Mesodermal cell (in vitro differentiated cells): ENCODE data around the gene PAGE2B.
"Not testable (repeated sequence)": the region's sequence is repeated elsewhere in the genome, so short reads cannot be mapped to it uniquely, and the experiment has no call there.

Source experiments
- H3K27ac ChIP-seq: 2 replicates; pipeline ENCODE4 v1.7.0; 2013; ENCODE audit warnings: mild to moderate bottlenecking, low read depth, low read length, moderate library complexity; ENCODE audit not compliant: severe bottlenecking
- H3K36me3 ChIP-seq: 2 replicates; pipeline ENCODE4 v1.7.1; 2013; ENCODE audit warnings: mild to moderate bottlenecking, low read length, moderate library complexity; ENCODE audit not compliant: control insufficient read depth, insufficient read depth
- H3K4me1 ChIP-seq: one replicate; pipeline ENCODE4 v1.7.1; 2013; ENCODE audit warnings: mild to moderate bottlenecking, low read length; ENCODE audit not compliant: insufficient read depth, control insufficient read depth, poor library complexity, severe bottlenecking
- H3K4me3 ChIP-seq: 2 replicates; pipeline ENCODE4 v1.7.0; 2013; ENCODE audit warnings: low read length, control low read depth, mild to moderate bottlenecking; ENCODE audit not compliant: insufficient read depth, poor library complexity, severe bottlenecking; ENCODE audit errors: extremely low read depth
- H3K9me3 ChIP-seq: 2 replicates; pipeline ENCODE4 v1.7.1; 2013; ENCODE audit warnings: mild to moderate bottlenecking, low read length, moderate library complexity; ENCODE audit not compliant: control insufficient read depth
- WGBS, 2 experiments: methylation state at CpG; one replicate each; pipeline ENCODE4 v1.1.5; 2013; ENCODE audit warnings: missing lambda C conversion rate in 2 of 2; ENCODE audit not compliant: insufficient coverage in 2 of 2; 5-methylcytosine and 5-hydroxymethylcytosine counted together

PAGE2B gene

DNA sequence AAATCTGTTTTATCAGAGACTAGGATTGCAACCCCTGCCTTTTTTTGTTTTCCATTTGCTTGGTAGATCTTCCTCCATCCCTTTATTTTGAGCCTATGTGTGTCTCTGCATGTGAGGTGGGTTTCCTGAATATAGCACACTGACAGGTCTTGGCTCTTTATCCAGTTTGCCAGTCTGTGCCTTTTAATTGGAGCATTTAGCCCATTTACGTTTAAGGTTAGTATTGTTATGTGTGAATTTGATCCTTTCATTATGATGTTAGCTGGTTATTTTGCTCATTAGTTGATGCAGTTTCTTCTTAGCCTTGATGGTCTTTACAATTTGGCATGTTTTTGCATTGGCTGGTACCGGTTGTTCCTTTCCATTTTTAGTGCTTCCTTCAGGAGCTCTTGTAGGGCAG, 24.2 kb upstream of the PAGE2B start:
- not testable (repeated sequence) for H3K4me3 ChIP-seq, H3K27ac ChIP-seq, H3K9me3 ChIP-seq, H3K36me3 ChIP-seq, H3K4me1 ChIP-seq
- WGBS, 2 experiments = 100% methylated on average over 1 of the region's 2 CpGs; no CpG with 5 or more reads in 1 of the 2 experiments

DNA sequence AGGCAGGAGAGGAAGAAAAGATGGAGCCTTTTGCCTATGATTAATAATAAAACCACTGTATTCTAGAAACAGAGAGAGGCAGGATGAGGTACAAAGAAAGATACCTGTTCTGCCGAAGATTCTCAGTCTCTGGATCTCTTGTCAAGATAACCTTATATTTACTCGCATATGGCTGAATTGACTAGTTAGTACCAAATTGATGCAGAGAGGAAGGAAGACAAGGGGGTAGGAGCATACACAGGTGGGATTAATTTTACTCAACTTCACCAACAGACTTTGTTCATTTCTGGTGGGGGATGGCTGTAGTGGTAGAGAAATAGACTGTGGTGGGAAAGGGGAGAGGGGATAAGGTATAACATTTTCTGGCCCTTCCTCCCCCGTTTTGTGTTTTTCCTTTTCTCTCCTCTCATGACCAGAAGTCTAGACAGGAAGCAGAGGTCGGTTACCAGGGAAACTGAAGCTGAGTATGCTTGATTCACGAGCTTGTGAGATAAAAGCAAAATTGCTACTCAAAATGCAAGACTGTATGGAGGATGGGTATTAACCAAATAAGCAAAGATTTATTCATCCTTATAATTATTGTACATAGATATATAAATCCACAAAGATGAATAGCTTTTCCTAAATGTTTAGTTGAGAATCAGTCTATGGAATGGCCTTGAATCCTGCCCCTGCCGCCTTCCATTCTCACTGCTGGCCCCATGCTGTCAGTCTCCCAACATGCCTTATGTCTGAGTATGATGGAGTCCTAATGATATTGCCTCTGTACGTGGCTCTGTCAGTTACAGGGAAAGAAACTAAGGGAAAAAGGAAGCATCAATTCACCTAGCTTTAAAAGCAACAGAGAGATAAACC, 17.8 kb upstream of the PAGE2B start:
- Histone ChIP-seq H3K27ac (no peak overlapping the region), H3K36me3 (no peaks in the 10 kb centered on the region), H3K4me1 (no peaks in the 10 kb centered on the region), H3K9me3 (no peaks in the 10 kb centered on the region), H3K4me3 (no peak overlapping the region)
- no CpG with 5 or more reads among the region's 7 CpGs for WGBS, 2 experiments

DNA sequence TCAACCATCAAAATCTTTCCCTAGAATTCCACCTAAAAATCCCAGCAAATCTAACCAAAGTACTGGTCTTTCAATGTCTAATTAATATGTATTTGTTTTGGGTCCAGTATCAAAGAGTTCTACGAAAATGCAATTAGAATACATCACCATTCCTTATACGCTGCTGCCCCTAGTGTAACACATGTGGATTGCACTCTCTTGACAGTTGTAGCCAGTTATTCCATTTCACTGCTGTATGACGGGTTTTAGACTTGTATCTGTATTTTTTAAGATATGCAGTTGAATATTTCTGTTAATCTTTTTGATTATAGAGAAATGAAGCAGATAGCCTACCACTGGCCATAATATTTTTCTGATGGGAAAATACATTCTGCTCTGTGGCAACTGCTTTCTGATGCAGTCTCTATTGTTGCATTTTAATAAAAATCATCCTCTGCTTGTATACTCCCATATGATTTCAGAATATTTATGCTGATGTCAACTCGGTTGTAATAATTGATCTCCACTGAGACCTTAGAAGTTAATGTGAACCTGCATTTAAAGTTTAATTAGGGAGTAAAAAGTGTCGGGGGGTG, 17.1 kb upstream of the PAGE2B start:
- no peaks in the 10 kb centered on the region for H3K4me1 ChIP-seq
- WGBS, 2 experiments = no CpG with 5 or more reads among the region's 5 CpGs

DNA sequence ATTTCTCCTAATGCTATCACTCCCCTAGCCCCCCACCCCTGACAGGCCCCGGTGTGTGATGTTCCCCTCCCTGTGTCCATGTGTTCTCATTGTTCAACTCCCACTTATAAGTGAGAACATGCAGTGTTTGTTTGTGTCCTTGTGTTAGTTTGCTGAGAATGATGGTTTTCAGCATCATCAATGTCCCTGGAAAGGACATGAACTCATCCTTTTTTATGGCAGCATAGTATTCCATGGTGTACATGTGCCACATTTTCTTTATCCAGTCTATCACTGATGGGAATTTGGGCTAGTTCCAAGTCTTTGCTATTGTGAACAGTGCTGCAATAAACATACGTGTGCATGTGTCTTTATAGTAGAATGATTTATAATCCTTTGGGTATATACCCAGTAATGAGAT, 7.7 kb upstream of the PAGE2B start:
- H3K4me1 ChIP-seq, H3K36me3 ChIP-seq, H3K9me3 ChIP-seq, H3K27ac ChIP-seq, H3K4me3 ChIP-seq: not testable (repeated sequence)
- no CpG with 5 or more reads among the region's 2 CpGs for WGBS, 2 experiments

More for the DNA sequence above, 17.1 kb upstream of the PAGE2B start:
- Histone ChIP-seq H3K36me3 (no peaks in the 10 kb centered on the region), H3K27ac (no peak overlapping the region), H3K4me3 (no peak overlapping the region), H3K9me3 (no peaks in the 10 kb centered on the region)

DNA sequence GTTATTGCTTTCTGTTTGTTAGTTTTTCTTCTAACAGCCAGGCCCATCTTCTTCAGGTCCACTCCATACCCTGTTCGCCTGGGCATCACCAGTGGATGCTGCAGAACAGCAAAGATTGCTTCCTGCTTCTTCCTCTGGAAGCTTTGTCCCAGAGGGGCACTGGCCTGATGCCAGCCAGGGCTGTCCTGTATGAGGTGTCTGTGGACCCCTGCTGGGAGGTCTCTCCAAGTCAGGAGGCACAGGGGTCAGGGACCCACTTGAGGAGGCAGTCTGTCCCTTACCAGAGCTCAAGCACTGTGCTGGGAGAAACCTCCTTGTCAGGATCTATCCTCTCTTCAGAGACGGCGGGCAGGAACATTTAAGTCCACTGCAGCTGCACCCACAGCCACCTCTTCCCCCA, 2.5 kb upstream of the PAGE2B start:
- no peak overlapping the region for H3K27ac ChIP-seq
- H3K36me3 ChIP-seq = no peaks in the 10 kb centered on the region
- WGBS, 2 experiments = 100% methylated on average over 2 of the region's 3 CpGs; no CpG with 5 or more reads in 1 of the 2 experiments
- H3K9me3 ChIP-seq = no peaks in the 10 kb centered on the region
- H3K4me3 ChIP-seq = no peak overlapping the region
- no peaks in the 10 kb centered on the region for H3K4me1 ChIP-seq

DNA sequence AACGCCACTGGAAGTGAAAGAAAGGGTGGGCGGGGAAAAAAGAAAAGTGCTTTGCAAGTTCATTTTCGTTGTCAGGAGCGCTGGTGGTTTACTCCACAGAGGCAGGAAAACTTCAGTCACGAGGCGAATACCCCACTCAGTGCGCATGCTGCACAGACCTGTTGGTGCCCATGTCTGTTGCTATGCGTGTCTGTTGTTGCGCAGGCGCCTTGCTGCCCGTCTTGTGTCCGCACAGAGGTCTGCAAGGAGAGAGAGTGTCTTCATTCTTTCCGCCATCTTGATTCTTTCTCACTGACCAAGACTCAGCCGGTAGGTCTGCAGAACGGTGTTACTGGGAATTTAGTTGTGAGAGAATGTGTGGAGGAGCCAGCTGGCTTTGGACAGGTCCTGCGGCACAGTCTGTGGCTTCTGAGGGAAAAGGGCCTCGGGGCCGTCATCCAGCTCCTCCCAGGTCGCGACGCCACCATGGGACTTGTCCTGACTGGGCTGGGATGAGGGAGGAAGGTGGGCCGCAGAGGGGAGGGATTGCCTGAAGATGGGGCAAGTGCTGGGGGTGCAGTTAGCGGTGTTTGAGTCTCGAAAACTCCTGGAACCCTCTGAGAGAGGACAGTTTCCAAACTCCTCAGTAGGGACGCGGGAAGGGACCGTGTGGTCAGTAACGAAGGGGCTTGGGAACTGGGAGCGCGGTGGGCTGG, 14.1 kb downstream of the PAGE2B start, which contains the start of gene PAGE2:
Gene PAGE2, plus strand, starts transcription at position 224 of the 695 bp plus-strand sequence. CDS start 1,003 bp downstream, outside the sequence.
- 91 to 100% methylated on average over 3 to 9 of the region's 30 CpGs for WGBS, 2 experiments

DNA sequence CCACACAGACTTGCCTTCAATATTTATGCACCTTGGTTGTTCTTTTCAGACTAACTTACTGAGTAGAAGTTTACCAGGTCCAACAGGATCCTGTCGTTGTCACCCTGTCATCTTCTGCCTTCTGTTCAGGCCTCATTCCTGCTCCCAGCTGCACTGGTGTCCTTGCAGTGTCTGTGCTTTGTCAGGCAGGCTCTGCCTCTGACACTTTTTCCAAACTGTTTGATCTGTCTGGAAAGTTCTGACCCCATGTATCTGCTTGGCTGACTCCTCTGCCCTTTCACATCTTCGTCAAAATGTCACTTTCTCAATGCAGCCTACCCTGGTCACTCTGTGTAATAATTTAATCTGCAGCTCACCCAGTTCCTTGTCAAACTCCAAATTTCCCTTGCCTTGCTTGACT, 23.9 kb downstream of the PAGE2B start:
- 70% methylated on average over 1 of the region's 2 CpGs; no CpG with 5 or more reads in 1 of the 2 experiments for WGBS, 2 experiments
- no peaks in the 10 kb centered on the region for H3K4me1 ChIP-seq
- H3K36me3 ChIP-seq = no peaks in the 10 kb centered on the region
- H3K27ac ChIP-seq = no peak overlapping the region
- H3K9me3 ChIP-seq = no peaks in the 10 kb centered on the region
- no peak overlapping the region for H3K4me3 ChIP-seq

More for the DNA sequence above, 14.1 kb downstream of the PAGE2B start, which contains the start of gene PAGE2:
- Histone ChIP-seq H3K4me3 (no peak within 1 kb of the TSS), H3K9me3 (no peaks in the 10 kb centered on the region), H3K27ac (no peak within 1 kb of the TSS), H3K36me3 (no peaks in the 10 kb centered on the region), H3K4me1 (no peaks in the 10 kb centered on the region)

DNA sequence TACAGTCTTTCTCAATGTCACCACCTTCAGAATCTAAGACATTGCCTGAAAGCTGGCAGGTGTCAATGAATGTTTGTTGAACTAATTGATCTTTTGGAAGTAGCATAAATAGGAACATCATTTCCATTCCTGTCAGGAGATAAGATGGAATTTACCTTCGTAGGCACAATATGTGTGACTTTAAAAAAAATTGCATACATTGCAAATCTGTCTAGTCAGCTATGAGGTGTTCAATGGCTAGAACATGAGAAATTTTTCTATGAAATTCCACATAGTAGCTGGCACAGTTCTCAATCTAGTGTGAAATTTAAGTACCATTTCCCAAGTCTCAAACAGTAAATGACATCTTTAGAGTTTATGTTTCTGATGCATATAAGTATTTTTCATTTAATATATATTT, 24.3 kb downstream of the PAGE2B start:
- WGBS, 2 experiments = no CpG with 5 or more reads among the region's 1 CpG
- H3K9me3 ChIP-seq = no peaks in the 10 kb centered on the region

DNA sequence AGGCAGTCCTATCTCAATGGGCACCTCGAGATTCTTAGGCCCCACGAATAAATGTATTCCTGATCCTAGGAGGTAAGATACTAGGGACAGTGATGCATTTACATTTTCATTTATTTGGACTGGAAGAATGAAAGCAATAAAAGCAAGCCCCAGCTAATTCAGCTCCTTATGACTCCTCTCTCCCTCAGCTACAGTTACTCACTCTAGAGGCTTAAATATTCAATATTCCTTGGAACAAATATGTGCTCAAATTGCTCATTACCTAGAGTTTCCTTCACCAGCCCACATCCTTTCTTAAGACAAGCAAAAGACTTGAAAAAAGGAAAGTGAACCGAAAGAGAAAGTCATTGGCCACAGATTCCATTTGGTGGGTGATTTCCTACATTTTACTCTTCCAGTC, 27.9 kb downstream of the PAGE2B start:
- 100% methylated on average over 1 of the region's 3 CpGs; no CpG with 5 or more reads in 1 of the 2 experiments for WGBS, 2 experiments
- Histone ChIP-seq H3K4me1 (no peaks in the 10 kb centered on the region), H3K36me3 (no peaks in the 10 kb centered on the region), H3K27ac (no peak overlapping the region), H3K4me3 (no peak overlapping the region), H3K9me3 (no peaks in the 10 kb centered on the region)

More for the DNA sequence above, 24.3 kb downstream of the PAGE2B start:
- Histone ChIP-seq H3K4me1 (no peaks in the 10 kb centered on the region), H3K27ac (no peak overlapping the region), H3K4me3 (no peak overlapping the region), H3K36me3 (no peaks in the 10 kb centered on the region)

DNA sequence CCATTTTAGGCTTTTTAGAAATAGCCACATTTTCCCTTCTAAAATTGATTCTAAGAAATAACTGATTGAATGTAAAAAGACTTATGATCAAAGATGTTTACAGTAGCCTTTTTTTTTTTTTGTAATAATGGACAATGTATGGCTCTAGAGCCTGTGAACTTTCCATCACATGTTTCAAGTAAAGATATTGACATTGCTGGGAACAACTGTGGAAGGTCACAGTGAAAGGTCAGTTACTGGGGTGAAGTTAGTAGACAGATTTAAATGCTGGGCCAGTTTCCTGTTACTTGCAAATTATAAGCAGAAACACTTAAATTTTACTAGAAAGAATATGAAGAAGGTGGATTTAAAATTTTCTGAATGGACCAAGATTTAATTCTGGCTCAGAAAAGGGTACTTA, 32.4 kb downstream of the PAGE2B start:
- H3K36me3 ChIP-seq = no peaks in the 10 kb centered on the region
- H3K4me3 ChIP-seq = no peak overlapping the region
- H3K4me1 ChIP-seq = peaks cover 6% of the 10 kb centered on the region
- H3K9me3 ChIP-seq = no peaks in the 10 kb centered on the region
- no peak overlapping the region for H3K27ac ChIP-seq
